HG03060 (cell line): ENCODE data around the gene GPC1.

Experiments used
- ATAC-seq: cut with Tn5 transposase; IDR thresholded peaks from one replicate; pipeline ENCODE4 v1.9.1; 2021; ENCODE audit warnings: low read depth, moderate number of reproducible peaks; ENCODE audit not compliant: unreplicated experiment

GPC1 gene

DNA sequence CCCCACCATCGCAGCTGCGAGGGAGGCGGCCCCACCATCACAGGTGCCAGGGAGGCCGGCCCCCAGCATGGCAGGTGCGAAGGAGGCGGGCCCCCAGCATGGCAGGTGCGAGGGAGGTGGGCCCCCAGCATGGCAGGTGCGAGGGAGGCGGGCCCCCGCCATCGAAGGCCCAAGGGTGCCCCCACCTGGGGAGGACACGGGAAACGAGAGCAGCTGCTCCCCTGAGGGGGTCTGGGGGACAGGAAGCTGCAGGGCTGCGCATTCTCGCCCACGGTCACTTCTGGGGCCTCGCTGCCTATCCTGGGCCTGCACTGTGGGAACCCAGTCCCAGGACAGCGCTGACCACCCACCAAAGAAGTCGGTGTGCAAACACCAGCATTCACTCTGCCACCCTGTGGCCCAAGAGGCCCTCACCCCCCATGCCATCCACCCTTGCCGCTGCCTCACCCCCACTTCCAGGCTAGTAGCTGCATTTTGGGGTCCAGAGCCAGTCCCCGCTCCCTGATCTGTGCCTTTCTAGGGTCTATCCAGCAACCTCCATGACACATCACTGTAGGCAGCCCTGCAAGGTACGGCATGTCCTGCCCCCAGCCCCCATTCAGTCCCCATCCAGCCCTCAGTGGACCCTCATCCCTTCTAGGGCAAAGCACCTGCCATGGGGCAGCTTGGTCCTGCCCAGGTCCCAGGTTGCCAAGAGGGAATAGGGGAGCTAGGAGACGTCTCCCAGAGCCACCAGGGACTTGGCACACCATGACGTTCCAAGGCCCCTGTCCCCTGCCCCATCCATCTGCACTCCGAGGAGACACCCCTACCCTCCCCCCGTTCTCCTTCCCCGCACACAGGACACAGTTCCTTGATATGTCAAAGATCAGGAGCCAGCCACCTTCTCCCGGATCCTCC, 24.0 kb upstream of the GPC1 start:
- ATAC-seq = no peak

DNA sequence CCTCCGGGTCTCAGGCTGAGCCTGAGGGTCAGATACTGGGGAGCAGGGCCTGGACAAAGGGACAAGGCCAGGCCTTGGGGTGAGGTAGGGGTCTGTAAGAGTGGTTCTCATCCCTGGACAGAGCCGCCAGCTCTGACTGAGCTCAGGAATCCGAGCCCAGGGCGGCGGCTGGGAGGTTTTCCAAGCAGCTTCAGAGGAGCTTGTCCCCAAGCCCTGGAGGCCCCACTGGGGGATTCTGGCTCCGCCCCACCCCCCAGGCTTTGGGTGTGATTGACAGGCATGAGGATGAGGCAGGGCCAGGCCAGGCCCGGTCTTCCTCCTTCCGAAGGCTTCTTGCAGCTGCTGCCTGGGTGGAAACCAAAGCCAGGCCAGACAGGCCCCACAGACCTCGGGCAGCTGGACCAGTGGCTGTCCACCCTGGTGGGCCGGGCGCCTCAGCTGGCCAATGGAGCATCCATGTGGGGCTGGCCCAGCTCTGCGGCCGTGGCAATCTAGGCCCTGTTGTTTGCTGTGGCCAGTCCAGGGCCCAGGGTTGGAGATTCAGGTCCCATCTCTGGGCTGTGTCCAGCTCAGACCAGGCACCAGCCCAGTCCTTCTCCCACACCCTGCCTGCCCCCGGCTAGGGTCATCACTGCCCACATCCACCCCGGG, 23.1 kb upstream of the GPC1 start:
- ATAC-seq = no peak

DNA sequence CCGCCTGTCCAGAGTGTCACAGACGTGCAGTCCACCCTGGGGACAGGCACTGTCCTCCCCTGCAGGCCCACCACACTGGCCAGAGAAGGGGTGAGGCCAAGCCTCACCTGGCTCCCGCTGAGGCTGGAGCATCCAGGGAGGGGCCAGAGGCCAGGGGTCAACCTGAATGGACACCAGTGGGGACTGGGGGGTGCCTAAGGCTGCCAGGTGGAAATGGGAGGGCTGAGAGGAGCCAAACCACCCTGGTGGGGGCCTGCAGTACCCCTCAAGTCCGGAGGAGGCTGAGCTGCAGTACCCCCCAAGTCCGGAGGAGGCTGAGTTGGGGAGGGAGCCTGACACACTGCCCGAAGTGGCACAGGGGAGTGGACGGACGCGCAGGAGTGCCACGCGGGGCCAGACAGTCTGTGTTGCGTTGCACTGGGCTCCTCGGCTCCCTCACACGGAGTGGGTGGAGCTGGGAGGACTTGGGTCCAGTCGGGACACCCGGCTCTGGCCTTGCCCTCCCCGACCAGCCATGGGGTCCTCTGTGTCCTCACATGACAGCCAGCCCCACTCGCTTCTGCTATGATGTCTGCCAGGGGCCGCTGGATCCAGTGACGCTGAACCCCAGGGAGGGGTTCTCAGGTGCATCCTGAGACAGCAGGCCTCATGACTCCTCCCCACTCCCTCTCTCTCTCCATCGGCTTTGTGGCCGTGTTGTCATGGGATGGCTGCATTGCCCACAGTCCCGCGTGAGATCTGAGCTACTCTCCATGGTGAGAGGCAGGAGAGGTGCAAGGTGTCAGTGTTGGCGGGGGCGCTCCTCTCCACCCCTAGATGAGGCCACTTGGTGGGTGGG, 22.3 kb upstream of the GPC1 start:
- no peak for ATAC-seq

DNA sequence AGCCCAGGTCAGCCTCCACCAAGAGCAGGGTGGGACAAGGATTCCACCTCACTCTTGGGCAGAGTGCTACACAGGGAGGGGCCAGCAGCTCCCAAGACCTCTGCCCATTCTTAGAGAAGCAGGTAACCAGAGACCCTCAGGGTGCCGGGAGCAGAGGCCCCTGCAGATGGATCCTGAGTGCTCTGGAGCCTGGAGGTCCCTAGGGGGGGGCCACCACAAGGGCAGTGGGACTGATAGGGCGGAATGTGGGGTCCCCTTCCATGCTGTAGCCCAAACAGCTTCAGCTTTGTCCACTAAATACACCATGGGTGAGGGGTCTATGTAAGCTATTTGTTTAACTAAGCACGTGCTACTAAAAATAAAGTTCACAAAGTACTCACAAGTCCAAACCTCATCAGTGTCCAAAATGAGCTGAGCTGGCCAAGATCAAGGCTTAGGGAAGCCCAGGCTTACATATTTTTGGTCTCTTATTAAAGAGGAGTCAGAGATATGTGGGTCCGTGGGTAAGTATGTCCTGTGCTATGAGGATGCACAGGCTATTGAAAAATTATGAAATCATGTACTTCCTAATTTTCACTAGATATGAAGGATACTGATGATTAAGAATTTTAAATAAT, 21.5 kb upstream of the GPC1 start:
- ATAC-seq = no peak

GRCh38 chr2:240416821-240417220, 18.6 kb upstream of the GPC1 start:
- no peak for ATAC-seq

DNA sequence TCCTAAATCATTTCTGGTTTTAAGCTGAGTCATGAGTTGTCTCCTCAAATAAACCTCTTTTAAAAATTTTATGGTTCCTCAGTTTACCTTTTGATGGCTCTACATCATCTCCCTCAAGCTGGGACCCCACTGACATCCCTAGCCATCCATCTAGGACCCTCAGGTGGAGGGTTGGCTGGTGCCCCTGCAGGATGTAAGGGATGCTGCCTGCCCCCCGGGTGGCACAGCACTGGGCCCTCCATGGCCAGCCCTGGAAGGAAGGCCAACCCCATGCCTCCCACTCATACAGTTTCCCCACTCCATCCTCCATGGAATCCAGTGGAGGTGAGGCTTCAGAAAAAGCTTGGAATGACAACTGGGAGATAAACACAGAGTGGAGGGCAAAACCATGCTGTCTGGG, 17.2 kb upstream of the GPC1 start:
- no peak for ATAC-seq

GRCh38 chr2:240419271-240419670, 16.2 kb upstream of the GPC1 start:
- ATAC-seq = no peak

DNA sequence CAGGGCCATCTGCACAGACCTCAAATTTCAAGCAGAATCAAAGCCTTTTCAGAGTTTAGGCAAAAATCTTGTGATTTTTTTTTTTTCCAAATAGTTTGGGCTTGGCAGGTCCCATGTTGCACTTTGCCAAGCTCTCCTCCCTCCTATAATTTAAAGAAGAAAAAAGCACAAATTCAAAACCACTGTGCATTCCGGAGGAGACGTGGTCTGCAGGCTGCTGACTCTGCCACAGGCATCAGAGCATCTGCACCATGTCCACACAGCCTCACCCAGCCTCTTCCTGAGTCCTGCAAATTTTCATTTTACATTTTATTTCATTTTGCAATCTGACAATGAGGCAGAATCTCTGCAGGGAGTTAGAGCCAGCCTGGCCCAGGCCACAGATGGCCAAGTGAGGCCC, 15.7 kb upstream of the GPC1 start:
- ATAC-seq = no peak

- no peak for ATAC-seq
Observed at GRCh38 chr2:240420206-240421104, 15.0 kb upstream of the GPC1 start.

GRCh38 chr2:240421381-240421780, 14.1 kb upstream of the GPC1 start:
- no peak for ATAC-seq

DNA sequence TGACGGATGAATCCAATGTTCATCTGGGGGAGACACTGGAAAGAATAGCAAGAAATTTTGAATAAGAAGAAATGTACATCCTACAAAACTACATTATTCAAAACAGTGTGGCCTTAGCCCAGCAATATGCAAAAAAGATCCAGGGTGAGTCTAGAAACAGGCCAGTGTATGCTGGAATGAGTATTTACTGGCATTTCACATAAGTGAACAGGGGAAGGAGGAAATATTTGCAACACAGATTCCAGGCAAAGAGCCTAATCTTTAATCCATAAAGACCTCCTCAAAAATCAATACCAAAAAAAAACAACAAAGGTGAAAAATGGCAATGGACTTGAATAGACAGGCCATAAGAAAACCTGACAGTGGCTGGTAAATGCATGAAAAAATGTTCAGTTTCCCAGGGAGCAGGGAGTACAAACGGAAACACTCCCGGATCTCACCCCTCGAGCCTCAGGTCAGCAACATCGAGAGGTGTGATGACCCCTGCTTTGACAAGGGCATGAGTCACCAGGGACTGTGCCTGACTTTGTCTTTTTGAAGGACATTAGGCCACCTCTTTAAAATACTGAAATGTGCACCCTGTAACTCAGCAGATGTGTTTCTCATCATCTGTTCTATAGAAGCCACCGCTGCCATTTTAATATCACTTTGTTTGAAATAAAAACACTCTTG, 12.7 kb upstream of the GPC1 start:
- ATAC-seq = no peak

DNA sequence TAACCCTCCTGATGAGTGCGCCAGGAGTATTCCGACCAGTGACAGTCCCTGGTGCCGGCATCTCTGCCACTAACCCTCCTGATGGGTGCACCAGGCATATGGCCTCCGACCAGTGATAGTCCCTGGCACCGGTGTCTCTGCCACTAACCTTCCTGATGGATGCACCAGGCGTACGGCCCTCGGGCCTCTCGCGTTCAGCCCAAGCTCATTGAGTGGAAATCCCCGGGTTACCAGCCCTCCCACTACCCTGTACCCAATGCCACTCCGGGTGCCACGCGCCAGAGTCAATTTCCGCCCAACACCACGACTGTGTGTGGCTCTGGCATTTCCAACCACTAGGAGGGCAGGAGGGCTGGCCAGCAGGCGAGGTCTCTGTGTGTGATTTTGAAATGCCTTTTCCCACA, 11.7 kb upstream of the GPC1 start:
- ATAC-seq = no peak

DNA sequence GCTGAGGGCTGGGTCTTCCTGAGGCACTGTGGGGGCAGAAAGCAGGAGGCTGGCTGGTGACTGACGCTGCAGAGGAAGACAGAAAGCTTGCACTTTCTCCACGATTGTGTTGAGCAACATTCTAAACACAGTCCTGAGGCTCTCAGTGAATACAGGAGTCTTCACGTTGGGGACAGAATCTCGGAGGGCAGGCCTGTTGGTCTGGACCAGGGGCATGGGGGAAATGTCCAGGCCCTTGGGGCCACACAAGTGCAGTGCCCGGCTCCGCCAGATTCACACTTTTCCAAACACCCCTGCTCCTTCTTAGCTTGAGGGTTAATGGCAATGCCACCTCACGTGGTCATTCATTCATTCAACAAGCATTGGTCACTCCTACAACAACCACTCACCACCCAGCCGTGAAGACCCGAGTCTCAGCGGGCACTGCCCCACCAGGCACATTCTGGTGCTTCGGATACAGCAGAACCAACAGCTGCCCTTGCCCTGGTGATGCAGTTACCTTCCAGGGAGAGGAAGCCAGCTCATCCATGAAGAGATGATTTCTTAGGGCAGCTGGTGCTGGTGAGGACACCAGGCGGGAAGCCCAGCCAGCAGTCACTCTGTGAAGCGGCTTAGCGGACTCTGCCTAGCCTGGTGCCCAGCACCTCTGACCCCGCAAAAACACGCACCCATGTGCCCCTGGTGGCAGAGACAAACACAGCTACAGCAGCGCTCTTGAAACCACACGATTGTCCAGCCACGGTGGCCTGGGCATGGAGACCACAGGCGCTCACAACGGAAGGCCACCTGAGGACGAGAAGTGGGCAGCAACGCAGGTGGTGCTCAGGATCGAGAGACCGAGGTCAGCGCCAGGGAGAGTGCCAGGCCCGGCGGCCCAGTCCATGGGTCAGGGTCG, 10.9 kb upstream of the GPC1 start:
- ATAC-seq = no peak

DNA sequence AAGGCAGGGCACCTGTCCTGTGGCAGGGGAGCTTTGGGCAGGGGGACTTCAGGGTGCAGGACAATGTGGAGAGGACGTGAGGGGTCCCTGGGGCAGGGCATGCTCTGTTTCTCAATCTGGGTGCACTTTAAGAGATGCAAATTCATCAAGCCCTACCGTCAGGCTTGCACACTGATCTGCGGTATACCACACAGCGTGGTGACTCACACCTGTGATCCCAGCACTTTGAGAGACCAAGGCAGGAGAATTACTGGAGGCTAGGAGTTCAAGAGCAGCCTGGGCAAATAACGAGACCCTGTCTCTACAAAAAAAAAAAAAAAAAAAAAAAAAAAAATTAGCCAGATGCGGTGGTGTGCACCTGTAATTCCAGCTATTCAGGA, 10.2 kb upstream of the GPC1 start:
- no peak for ATAC-seq

DNA sequence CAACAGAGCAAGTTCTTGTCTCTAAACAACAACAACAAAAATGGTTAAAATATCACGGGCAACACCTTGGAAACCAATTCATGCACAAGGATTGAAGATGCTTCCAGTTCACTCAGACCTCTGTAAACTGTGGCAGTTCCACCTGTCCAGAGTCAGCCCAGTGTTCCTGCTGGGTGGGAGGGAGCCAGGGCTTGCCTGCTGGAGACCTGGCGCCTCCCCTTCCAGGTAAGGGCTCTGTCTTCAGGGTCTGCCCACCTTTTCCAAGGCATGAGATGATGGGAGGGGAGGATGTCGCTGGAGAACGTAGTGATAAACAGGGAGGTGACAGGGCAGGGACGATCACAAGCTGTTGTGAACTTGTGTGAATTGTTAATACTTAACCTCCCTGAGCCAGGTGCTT, 9.8 kb upstream of the GPC1 start:
- no peak for ATAC-seq

DNA sequence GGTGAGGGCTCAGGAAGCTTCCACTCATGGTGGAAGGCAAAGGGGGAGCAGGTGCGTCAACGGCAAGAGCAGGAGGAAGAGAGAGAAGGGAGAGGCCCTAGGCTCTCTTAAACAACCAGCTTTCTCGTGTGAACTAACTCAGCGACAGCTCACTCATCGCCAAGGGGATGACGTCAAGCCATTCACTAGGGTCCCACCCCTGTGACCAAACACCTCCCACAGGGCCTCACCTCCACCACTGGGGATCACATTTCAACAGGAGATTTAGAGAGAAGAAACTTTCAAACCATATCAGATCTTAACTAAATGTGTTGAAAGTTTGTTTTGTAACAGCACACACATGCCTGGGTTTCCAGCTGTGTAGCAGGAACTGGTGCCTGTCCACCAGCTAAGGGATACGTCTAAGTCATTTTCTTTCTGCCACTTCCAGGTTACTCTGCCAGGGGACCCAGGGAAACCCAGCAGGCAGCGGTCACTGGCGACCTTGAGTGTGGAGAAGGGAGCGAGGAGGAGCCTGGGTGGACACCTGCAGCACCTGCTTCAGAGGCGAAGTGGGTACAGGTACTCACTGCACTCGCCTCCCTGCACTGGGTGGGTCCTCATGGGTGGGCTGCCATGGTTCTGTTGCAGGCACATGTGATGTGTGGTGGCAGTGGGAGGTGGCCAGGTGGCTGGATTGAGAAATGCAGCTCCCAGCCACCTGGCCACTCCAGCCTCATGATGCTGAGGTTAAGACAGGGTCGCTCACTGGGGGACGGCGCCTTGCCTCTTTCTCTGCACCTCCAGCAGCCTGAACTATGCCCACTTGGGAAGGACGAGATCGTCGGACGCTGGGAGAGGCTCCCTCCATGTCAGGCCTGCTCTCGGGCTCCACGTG, 8.4 kb upstream of the GPC1 start:
- ATAC-seq = no peak

- ATAC-seq = no peak
Observed at GRCh38 chr2:240427729-240428128, 7.7 kb upstream of the GPC1 start.
